Forelimb muscle (tissue), 1 donor: ENCODE data around the gene CIDEC. TPM values are rescaled to one million over a fixed set of nuclear protein-coding genes. Genes with fewer than 3 reads are reported as not detected.
A peak's percentile ranks its signal among the peaks of the same experiment; 100 is the strongest.

ENCODE experiments used
- DNase-seq: peaks from one replicate; pipeline ENCODE4 v3.0.0-alpha.2; 2013; ENCODE audit warnings: low read depth
- polyA plus RNA-seq: library from polyadenylated mRNA; unstranded; fragments of 120-200 nt; gene quantifications from one replicate; pipeline ENCODE4 v1.2.1, GENCODE V29; 2013; ENCODE audit not compliant: insufficient read length

Gene CIDEC
- polyA plus RNA-seq, result 0.22 TPM

DNA sequence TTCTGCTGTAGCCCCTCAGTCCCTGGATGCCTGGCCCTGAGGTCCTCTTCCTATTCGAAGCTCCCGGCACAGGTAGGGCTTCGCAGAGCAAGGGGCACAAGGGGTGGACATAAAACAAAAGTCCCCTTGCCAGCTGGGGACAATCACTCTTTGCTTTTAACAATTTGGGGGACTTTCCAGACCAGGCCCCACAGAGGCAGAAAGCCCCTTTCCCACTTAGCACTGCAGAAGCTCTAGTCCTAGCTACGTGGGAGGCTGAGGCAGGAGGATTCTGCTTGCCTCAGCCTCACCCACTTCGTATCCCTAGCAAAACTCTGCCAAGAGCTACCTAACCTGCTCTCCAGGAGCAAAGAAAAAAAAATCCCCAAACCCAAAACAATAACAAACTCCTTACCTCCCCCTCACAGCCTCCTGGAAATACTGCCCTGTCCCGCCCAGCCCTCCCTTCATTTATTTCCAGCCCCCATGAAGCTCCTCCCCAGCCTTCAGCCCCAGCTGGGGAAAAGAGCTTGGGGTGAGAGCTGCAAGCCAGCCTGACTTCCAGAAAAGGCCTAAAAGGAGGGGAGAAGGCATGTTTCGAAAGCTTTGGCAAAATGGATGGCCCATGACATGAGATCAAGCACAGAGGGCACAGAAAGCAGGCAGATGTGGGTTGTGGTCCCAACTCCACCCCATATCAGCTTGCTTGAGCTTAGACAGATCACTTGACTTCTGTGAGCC, at the start of gene CIDEC:
TSS of gene CIDEC (minus strand) at position 424 of the 720 bp plus-strand sequence. CDS start 1,767 bp downstream, outside the sequence.
- DNase-seq, result no peak

DNA sequence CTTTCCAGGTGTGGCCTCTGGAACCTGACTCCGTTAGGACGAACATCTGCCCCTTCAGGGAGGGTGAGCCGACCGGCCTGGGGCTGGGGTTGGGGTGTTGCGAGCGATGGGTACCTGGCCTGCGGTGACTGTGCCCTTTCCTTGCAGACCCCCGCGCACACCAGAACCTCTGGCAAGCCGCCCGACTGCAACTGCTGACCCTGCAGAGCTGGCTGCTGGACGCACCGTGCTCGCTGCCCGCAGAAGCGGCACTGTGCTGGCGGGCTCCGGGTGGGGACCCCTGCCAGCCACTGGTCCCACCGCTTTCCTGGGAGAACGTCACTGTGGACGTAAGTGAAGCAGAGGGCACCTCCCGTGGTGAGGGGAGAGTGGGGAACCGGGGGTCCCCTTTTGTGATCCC, 48.1 kb upstream of the CIDEC start:
- DNase-seq, result no peak

DNA sequence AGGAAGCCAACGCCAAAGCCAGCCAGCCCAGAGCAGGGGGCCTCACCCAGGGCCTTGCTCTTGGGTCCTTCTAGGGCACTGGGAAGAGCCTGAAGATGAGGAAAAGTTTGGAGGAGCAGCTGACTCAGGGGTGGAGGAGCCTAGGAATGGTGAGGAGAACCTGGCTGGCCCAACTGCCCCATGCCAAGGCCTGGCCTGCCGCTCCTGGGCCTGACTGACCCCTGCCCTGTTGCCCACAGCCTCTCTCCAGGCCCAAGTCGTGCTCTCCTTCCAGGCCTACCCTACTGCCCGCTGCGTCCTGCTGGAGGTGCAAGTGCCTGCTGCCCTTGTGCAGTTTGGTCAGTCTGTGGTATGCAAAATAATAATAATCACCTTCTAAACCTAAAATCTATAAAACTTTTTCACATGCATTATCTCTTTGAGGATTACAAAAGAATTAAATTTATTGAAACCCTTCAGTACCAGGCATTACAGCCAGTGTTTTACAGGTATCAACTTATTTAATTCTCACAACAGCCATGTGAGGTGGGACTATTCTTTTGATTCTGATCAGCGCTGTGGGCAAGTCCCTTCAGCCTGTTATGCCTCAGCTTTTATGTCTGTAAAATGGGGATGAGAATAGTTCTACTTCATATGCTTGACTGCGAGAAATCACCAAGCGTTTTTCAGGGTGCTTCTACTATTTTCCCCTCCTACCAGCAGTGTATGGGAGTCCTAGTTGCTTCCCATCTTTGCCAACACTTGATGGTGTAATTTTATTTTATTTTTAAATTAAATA, 38.4 kb upstream of the CIDEC start:
- no peak for DNase-seq

GRCh38 chr3:9917820-9918219, 37.8 kb upstream of the CIDEC start:
- DNase-seq, result no peak

DNA sequence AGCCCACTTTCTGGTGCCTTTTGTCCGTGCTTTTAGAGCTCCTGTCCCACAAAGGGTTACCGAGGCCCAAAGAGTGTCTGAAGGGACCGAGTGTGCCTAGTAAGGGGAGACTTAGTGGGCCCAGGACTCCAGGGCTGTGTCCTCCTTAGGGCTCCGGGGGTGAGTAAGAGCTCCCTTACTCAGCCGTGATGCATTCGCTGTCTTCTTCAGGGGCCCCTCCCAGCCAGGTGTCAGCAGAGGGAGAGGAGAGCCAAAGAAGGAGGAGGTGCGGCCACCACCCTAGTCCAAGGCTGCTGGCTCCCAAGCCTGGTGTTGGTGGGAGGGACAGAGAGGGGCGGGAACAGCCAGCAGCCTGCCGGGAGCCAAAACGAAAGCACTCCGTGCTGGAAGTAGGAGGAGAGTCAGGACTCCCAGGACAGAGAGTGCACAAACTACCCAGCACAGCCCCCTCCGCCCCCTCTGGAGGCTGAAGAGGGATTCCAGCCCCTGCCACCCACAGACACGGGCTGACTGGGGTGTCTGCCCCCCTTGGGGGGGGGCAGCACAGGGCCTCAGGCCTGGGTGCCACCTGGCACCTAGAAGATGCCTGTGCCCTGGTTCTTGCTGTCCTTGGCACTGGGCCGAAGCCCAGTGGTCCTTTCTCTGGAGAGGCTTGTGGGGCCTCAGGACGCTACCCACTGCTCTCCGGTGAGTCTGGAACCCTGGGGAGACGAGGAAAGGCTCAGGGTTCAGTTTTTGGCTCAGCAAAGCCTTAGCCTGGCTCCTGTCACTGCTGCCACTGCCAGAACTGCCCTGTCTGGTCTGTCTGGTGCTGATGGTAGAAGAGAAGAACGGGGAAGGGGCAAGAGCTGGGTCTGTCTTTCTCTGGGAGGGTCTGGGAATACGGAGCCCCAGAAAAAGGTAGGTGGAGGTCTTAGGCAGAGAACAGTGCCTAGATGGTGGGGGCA, 37.0 kb upstream of the CIDEC start, which contains the start of gene IL17RC:
TSS of gene IL17RC (plus strand) at position 365 of the 947 bp plus-strand sequence. CDS start at position 583, 218 bp downstream.
- peak; percentile 84 for DNase-seq

GRCh38 chr3:9916346-9916733, 36.3 kb upstream of the CIDEC start:
- DNase-seq, result no peak

- no peak for DNase-seq
Measured at GRCh38 chr3:9915254-9916141, 35.4 kb upstream of the CIDEC start.

DNA sequence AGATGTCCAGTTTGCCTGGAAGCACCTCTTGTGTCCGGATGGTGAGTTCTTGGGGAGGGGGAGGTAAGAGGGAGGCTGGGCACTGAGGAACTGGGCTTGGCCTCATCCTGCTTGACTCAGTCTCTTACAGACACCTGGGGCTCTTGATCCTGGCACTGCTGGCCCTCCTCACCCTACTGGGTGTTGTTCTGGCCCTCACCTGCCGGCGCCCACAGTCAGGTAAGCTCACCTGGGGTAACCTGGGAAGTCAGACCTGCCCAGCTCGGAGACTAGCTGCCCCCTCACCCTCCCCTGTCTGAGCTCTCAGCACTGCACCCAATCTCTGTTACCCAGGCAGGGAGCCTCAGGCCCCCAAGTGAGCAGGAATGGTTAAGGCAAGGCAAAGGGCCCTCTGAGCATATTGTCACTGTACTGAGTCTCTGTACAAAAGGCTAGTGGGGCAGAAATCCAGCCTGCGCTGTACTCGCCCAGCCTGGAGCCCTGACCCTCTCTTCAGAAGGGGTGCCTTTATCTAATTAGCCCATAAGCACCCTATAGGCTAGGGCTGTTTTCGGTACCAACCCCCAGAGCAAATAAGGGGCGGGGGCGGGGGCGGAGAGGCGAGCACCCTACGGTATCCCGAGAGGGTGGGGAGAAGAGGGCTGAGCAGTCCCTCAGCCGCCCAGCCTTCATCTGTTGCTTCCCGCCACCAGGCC, 34.7 kb upstream of the CIDEC start:
- DNase-seq, result no peak

- no peak for DNase-seq
Measured at GRCh38 chr3:9914011-9914410, 34.0 kb upstream of the CIDEC start.

DNA sequence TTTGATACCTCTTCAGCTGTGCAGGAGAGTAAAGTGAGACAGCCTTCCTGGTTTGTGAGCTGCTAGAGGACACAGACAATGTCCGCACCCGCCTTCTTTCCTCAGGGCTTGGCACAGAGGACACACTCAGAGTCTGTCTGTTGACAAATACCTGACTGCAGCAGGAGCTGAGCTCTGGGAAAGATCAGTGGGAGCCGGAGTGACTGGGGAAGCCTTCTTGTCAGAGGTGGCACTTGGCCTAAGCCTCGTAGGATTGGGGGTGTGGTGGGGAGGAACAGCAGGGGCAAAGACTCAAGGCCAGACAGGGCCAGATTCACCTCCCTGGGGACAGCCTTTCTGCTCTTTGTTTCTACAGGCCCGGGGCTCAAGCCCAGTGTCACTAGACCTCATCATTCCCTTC, 33.5 kb upstream of the CIDEC start:
- DNase-seq, result no peak

DNA sequence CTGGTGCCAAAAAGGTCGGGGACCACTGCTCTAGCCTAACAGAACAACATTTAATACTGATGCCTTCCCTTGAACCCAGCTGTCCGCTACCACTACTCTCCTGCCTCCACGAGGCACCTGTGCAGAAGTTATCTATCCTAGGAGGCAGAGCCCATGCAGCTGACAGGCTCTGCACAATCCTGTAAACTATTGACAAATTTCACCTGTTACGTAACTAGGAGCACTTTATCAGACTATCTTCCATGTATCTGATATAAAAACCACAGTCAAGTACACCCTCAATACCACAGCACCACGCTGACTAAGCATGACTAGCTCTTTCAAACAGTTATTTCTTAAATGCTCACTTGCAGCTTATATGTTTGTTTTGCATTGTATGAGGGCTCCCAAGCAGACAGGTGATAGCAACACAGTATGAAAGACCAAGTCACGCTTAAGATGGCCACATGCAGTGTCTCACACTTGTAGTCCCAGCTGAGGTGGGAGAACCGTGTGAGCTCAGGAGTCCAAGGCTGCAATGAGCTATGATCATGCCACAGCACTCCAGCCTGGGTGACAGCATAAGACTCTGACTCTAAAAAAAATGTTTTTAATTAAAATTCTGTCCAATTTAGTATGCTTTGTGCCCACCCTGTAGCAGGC, 32.4 kb upstream of the CIDEC start:
- DNase-seq, result no peak

GRCh38 chr3:9911863-9912262, 31.8 kb upstream of the CIDEC start:
- DNase-seq, result no peak

DNA sequence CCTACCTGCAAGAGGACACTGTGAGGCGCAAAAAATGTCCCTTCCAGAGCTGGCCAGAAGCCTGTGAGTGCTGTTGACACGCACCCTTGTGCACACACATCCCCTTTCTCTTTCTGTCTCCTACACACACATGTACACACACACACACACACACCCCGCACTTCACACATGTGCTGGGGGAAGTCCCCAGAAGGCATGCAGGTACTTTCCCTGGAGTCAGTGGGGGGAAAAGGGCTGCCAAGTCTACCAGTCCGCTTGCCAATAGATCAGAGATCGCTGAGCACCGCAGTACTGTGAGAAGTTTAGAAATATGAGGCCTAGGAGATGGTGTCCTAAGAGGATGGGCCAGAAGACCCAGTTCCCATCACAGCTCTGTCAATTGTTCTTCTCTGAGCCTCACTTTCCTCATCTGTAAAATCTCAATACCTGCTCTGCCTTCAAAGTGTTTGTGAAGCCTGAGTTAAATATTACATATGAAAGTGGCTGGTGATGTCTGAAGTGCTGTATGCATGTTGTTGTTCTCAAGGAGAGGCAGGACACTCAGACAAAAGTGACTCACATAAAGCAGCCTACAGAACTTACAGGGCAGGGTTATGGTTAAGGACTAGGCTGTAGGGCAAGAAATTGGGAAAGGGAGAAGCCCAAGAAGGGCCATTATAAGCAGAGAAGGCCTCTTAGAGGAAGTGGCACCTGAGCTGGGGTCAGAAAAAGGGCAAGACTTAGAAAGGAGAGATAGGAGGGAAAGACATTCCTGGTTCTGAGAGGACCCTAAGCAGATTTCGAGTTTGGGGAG, 29.4 kb upstream of the CIDEC start:
- DNase-seq, result no peak

DNA sequence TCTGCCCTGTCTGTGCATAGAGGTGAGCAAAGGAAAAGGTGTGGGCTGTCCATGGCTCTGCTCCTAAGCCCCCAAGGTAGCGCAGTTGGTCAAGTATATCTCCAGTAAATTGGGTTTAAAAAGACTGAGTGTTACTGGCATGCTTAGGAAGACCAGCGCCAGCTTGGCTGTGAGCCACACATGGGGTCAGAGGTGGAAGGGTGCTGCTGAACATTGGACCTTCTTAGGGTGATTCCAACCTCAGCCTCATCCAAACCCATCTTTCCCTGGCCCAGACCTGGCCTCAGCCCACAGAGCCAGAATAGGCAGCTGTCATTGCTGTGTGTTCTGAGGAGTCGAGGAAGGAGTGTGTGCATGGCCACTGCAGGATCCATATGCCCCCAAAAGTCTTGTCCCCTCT, 28.2 kb upstream of the CIDEC start:
- DNase-seq, result no peak

- DNase-seq, result no peak
Measured at GRCh38 chr3:9906480-9906879, 26.4 kb upstream of the CIDEC start.

DNA sequence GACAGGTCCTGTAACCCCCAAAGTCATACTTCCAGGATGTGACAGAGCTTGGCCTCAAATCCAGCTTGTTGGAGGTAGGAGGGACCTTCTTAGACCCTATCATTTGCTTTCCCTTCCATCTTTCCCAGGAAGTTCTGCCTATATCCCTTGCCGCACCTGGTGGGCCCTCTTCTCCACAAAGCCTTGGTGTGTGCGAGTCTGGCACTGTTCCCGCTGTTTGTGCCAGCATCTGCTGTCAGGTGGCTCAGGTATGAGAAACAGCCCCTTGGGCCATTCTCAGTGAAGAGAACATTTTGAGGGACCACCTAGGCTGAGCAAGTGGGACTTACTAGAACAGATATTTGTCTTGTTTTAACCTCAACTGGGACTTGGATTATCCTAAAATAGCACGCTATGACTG, 23.9 kb upstream of the CIDEC start:
- no peak for DNase-seq

DNA sequence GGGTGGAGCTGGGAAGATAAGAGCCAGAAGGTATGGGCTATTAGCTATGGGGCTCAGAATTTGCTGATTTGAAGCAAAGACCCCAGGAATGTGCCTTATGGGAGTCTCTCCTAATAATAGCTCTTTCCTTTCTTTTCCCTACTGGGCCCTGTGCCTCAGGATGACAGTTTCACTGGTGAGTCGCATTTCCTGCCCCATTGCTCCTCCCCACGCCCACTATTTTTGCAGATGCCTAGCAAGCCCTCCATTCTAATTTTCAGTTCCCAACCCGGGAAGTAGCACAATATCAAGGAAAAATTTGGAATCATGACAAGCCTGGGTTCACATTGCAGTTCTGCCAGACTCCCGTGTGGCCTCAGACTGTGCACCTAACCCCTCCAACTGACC, 23.2 kb upstream of the CIDEC start:
- DNase-seq, result no peak

DNA sequence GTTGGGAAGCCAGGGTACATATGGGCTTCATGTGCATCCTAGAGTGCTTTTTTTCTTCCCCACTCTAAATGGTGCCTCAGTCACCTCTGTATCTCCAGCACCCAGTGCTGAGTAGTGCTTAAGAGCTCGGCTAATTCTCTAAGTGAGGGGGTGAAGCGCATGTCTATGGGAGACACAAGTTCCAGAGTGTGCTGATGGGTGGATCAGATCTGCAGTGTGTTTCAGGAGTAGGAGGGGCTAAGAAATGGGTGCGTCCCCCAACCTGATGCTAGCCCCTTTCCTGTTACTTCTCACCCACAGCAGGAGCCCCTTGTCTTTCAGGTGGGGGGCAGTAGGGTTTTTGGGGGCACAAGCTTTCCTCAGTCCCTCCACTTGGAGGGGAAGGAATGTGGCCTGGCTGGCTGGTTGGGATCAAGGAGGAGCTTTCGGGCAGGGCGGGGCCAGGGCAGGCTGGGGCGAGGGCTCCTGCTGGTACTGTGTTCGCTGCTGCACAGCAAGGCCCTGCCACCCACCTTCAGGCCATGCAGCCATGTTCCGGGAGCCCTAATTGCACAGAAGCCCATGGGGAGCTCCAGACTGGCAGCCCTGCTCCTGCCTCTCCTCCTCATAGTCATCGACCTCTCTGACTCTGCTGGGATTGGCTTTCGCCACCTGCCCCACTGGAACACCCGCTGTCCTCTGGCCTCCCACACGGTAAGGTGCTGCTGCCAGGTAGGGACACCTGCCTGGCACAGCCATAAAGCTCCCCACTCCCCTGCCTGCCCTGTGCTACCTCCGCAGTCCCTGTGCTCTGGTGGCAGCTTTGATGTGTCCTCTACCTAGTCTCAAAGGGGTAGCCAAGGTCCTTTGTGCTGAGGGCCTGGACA, 22.6 kb upstream of the CIDEC start, which contains the start of gene IL17RE:
TSS of gene IL17RE (plus strand) at position 477 of the 866 bp plus-strand sequence. CDS start at position 562, 85 bp downstream.
- no peak for DNase-seq
